NCI-H2171 treated with DMSO at 0.1 percent for 48 hours (cell line): ENCODE results near the gene FBN2.
A peak's percentile ranks its signal among the peaks of the same experiment; 100 is the strongest.
"Not testable (repeated sequence)": the region's sequence is repeated elsewhere in the genome, so short reads cannot be mapped to it uniquely, and the experiment has no call there.

Source experiments
- DNase-seq: peaks from one replicate; lab custom pipeline; 2025; lab: John Stamatoyannopoulos, UW

FBN2 gene

DNA sequence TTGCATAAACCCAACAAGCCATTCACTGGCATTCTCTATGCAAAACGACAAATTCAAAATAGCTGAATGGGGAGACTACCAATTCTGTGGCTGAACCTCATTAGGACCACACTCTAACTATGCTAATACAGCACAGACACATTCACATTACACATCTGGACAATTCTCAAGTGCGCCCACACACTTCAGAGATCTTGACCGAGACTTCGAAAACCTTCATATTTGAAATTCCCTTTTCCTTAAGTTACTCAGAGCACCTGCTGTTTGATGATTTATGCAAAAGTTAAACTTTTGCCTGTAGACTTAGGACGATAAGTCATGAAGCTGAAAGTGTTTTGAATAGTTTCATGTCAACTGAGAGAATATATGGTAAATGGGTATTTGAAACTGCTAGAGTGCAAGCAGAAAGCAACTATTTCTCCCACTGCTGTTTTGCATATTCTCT, 111.9 kb downstream of the FBN2 start:
- DNase-seq: no peak

DNA sequence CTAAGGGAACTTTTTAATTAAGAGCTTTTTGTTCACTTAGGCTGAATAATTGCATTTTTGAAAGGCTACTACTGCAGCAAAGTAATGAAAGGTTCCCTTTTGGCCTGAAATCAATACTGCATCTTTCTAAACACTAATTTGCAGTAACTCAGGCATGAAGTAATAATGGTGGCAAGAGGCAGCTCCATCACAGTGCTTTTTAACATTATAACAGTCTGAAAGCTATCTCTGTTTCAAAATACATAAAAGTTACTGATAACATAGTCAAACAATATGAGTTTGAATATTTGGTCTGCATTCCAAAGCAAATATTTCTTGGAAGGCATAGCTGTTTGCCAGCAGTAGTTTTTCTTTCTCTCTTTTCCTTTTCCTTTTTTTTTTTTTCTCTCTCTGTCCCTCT, 113.4 kb downstream of the FBN2 start:
- no peak for DNase-seq

- no peak for DNase-seq
Observed at GRCh38 chr5:128422612-128423011, 115.4 kb downstream of the FBN2 start.

GRCh38 chr5:128414469-128414868, 123.6 kb downstream of the FBN2 start:
- DNase-seq: no peak

GRCh38 chr5:128413356-128413755, 124.7 kb downstream of the FBN2 start:
- no peak for DNase-seq

DNA sequence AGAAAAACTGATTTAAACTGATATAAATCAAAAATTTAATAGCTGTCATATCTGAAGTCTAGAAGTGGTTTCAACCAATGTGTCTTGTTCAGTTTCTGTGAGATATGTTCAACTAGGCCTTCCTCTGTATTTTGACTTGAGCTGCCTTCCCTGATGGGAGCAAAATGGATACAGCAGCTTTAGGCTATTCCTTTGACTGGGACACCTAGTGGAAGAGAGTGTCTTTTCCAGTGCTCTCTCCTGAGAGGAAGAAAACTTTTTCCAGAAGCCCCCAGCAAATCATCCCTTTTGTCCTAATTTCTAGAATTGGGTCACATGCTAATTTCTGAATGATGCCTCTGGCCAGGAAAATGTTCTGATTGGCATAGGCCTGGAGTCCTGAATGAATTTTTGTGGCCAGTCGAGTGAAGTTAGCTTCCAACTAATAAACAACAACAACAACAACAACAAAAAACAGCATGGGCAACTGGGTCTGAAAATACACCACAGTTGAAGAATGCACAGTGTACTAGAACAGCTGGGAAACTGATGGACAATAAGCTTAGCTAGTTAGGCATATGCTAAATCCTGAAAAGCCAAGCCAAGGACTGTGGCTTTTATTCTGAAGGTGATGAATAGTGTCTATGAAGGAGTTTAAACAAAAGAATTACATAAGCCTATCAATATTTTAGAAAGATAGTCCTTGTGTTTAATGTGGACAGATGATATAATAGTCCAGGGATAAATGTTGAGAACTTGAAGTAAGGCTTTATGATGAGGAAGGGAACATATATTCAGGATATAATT, 125.7 kb downstream of the FBN2 start:
- no peak for DNase-seq

GRCh38 chr5:128409166-128409800, 128.8 kb downstream of the FBN2 start:
- DNase-seq: no peak

- DNase-seq: peak; percentile 50
Observed at GRCh38 chr5:128408622-128409021, 129.4 kb downstream of the FBN2 start.

- DNase-seq: no peak
Observed at GRCh38 chr5:128407944-128408343, 130.1 kb downstream of the FBN2 start.

- DNase-seq: no peak
Observed at GRCh38 chr5:128406803-128407202, 131.2 kb downstream of the FBN2 start.

DNA sequence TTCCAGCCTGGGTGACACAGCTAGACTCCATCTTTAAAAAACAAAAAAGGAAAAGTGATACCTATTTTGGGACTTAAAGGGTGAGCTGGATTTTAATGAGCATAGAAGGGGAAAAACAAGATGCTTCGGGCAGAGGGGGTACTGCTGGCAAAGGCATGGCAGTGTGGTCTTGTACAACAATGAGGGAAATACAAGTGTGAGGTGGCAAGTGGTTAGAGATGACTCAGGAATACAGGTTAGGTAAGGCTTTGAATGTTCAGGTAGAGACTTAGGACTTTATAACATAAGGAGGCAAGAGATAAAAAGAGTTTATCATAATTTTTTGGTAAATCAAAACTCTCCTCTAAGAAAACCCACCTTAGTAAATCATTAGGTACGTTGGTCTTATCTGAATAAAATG, 132.9 kb downstream of the FBN2 start:
- no peak for DNase-seq

DNA sequence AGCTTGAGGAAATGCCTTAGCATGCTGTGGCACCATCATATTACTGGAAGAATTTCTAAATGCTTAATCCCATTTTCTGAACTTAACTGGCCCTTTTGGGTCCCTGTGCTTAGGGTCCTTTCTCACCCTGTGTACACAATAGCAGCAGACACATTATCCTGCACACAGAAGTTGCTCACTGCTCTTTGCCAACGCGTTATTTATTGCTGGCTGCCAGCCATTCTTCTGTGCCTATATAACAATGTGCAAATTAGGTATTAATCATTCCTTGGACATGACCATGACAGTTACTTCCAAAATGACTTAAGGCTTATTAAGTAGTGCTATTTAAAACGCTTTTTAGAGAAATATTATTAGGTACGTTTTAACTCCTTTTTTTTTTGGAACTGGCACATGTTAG, 134.7 kb downstream of the FBN2 start:
- DNase-seq: no peak

DNA sequence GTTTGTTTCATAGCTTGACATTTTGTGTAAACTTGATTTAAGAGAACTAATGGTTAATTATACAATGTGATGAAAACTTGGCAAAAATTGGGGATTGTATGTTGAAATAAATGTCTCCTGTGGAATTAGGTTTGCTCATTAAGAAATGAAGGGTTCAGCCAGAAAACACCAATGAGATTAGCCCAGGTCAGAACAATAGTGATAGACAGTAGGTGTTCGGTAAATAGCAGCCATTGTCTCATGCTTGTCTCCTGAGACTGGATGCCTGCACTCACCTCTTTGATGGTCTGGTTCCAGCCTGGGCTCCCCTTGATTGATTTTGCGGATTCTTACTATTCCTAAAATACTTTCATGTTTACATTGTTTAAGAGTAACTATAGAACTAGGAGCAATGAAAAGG, 135.5 kb downstream of the FBN2 start:
- DNase-seq: no peak

GRCh38 chr5:128400766-128401165, 137.3 kb downstream of the FBN2 start:
- DNase-seq: not testable (repeated sequence)

- DNase-seq: no peak
Observed at GRCh38 chr5:128399111-128399510, 138.9 kb downstream of the FBN2 start.

GRCh38 chr5:128397876-128398275, 140.2 kb downstream of the FBN2 start:
- DNase-seq: no peak

- DNase-seq: no peak
Observed at GRCh38 chr5:128395073-128395472, 143.0 kb downstream of the FBN2 start.

DNA sequence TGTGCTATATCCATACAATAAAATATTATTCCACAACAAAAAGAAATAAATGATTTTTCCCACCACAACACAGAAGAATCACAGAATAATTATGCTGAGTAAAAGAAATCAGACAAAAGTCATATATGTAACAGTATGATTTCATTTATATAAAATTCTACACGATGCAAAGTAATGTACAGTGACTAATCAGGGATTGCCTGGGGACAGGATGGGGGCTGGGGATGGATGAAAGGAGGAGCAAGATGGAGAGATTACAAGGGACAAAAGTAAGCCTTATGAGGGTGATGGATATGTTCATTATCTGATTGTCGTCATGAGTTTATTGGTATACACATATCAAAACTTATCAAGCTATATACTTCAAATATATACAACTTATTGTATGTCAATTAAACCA, 154.0 kb downstream of the FBN2 start:
- no peak for DNase-seq

- peak; percentile 39 for DNase-seq
Observed at GRCh38 chr5:128380337-128380736, 157.7 kb downstream of the FBN2 start.

DNA sequence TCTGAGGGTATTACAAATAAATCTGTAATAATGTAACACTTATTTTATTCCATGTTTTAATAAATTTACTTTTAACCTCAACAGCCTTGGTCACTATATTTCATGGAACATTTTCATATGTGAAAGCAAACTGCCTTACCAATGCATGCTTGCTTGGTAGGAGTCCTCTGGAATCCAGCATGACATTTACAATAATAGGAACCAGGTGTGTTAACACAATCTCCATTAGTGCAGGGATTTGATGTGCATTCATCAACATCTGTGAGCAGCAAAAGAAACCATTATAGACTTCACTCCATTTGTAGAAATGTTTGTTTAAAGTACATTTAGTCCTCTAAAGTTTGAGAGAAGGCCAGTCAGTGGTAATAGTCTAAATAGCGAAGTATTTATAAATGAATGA, 159.4 kb downstream of the FBN2 start:
- no peak for DNase-seq

DNA sequence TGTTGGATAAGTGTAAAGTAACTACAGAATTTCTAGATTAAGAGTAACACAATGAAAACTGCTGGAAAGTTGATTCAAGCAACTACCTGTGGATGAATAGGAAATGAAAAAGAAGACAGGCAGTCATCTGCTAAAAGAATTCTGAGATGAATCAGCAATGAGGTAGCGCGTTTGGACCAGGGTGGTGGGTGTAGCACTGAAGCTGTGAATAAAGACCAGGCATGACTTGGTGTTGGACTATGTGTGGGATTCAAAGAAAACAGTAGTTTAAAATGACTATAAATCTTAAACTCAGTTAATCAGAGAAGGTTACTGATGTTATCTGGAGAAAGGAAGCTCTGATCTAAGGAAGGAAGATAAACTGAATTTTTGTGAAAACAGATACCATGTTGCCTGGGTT, 159.8 kb downstream of the FBN2 start:
- DNase-seq: no peak

DNA sequence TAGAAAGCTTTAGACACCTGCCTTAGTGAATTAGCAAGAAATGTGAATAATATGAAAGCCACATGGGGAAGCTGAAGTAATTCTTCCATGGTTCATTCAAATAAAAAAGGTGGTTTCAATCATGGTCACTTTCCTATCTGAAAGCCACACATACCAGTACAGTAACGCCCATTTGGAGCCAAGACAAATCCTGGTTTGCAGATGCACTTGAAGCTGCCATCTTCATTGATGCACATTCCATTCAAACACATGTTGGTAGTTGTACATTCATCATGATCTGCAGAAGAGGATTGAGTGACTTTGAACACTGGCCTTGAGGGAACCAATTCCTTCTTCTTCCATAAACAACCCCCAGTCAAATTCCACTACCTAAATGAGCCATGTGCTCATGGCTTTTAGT, 161.5 kb downstream of the FBN2 start:
- no peak for DNase-seq

DNA sequence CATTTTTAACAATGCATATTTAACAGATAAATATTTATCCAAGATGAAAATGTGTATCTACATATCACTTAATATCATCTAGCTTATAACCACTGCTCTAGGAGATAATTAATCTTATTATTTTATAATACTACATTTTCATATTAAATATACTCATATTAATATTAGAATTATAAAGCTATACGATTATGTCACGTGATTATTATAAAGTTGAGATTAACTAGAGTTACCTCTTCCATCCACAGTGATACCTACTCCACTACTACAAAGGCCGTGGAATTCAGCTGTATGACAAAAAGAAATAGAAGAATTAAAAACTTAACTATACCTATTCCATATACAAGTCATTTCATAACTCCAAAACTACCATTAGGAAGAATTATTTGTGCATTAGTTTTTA, 171.9 kb downstream of the FBN2 start:
- DNase-seq: no peak

GRCh38 chr5:128362370-128362769, 175.7 kb downstream of the FBN2 start:
- DNase-seq: no peak
